Daoy (cell line): Measurements from ENCODE around the gene OTOP1. TPM values are rescaled to one million over a fixed set of nuclear protein-coding genes. Genes with fewer than 3 reads are reported as not detected.
"Not testable (repeated sequence)": the region's sequence is repeated elsewhere in the genome, so short reads cannot be mapped to it uniquely, and the experiment has no call there.

Experiments used
- DNase-seq: peaks from one replicate; pipeline ENCODE4 v3.0.0-alpha.2; 2015; ENCODE audit warnings: low read depth
- total RNA-seq: library from RNA; depleted of rRNA; stranded (reverse); fragments of >200 nt; shearing (Covaris generic); gene quantifications from 2 replicates; pipeline ENCODE4 v1.2.3, GENCODE V29; 2014; rRNA removed

OTOP1 gene, protein sequence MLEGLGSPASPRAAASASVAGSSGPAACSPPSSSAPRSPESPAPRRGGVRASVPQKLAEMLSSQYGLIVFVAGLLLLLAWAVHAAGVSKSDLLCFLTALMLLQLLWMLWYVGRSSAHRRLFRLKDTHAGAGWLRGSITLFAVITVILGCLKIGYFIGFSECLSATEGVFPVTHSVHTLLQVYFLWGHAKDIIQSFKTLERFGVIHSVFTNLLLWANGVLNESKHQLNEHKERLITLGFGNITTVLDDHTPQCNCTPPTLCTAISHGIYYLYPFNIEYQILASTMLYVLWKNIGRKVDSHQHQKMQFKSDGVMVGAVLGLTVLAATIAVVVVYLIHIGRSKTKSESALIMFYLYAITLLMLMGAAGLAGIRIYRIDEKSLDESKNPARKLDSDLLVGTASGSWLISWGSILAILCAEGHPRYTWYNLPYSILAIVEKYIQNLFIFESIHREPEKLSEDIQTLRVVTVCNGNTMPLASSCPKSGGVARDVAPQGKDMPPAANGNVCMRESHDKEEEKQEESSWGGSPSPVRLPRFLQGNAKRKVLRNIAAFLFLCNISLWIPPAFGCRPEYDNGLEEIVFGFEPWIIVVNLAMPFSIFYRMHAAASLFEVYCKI
- not detected in 2 replicates for total RNA-seq

DNA sequence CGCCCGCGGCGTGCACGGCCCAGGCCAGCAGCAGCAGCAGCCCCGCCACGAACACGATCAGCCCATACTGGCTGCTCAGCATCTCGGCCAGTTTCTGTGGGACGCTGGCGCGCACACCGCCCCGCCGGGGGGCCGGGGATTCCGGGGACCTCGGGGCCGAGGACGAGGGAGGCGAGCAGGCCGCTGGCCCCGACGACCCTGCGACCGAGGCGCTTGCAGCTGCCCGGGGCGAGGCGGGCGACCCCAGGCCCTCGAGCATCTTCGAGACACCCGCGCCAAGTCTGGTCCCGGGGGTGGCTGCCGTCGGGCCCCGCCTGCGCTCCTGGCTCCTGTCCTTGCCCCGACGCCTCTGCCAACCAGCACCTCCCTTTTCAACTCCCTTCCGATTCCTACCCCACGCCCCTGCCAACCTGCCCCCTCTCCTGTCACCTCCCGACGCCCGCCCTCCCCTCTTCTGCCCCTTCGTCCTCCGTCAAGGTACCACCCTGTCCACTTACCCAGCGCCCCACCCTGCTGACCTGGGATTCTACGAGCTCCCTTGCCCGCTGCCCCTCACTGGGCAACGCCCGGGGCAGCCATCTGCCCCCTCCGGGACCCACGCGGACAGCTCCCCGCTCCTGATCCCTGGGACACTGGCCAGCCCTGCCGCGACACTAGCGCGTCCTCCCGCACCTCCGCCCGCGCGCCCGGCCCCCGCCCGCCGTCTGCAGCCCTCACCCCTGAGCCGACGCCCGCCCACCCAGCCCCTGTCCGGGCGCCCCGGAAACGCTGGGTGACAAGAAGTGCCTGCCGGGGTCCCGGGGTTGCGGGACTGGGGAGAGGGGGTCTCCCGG lies at the start of gene OTOP1:
TSS of gene OTOP1 (minus strand) at position 324 of the 833 bp plus-strand sequence. CDS start at position 259, 65 bp downstream.
- DNase-seq = no peak

DNA sequence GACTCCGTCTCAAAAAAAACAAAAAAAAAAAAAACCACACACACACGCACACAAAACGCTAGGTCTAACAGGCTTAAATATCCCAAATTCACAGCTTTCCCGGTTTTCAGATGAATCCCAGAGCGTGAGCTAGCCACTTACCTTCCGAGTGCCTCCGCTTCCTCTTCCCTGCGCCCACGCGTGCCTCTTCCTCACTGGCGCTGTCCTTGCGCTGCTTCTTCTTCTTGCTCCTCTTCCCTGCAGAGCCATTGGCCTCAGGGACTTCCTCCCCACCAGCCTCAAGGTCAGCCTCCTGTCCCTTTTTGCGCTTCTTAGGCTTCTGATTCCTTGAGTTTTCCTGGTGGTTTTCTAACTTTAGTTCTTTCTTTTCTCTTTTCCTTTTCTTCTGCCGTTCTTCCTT lies 47.5 kb upstream of the OTOP1 start:
- no peak for DNase-seq

DNA sequence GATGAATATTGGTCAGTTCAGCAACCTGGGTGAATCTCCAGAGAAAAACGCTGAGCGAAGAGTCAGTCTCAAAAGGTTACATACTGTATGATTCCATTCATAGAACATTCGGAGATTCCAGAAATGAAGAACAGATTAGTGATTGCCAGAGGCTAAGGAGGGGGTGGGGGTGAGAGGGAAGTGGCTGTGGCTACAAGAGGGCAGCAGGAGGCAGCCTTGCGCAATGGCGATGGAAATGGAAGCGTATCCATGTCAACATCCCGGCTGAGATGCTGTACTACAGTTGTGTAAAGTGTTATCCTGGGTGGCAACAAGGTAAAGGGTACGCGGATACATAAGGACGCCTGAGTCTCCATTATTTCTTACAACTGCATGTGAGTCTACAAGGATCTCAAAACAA lies 45.2 kb upstream of the OTOP1 start:
- no peak for DNase-seq

DNA sequence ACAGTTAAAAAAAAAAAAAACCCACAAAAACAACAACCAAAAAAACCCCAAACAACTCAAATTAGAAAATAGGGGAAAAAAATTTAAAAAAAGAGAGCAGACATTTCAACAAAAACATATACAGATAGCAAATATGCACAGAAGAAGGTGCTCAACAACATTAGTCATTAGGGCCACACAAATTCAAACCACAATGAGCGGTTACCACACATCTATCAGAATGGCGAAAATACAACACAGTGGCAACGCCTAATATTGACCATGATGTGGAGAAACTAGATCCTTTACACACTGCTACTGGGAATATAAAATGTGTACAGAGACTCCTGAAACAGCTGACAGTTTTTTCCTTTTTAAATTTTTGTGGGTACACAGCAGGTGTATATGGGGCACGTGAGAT lies 43.8 kb upstream of the OTOP1 start:
- DNase-seq = peak; percentile 25

DNA sequence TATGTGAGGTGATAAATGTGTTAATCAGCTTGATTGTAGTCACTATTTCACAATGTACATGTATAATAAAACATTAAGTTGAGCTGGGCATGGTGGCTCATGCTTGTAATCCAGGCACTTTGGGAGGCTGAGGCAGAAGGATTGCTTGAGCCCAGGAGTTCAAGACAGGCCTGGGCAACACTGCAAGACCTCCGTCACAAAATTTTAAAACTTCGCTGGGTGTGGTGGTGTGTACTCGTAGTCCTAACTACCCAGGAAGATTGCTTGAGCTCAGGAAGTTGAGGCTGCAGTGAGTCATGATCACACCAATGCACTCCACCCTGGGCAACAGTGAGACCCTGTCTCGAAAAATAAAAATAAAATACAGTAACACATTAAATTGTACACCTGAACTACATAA lies 43.1 kb upstream of the OTOP1 start:
- DNase-seq = peak; percentile 57

DNA sequence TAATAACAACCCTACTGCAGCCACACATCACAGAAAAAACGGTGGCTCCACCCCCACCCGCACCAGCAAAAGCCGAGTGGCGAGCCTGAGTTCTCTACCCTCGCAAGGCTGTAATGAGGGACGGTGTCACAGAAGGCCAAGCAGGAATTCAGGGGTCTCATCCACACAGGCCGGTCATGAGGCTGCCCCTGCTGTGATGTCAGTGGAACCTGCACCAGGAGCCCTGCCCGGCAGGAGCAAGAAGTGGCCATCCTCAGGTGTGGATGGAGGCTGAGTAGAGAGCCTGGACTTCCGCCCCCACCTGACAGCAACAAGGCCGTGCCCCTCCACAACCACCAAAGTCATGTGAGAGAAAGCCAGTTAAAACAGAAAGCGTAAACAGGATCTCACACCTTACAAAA lies 42.6 kb upstream of the OTOP1 start:
- DNase-seq = no peak

DNA sequence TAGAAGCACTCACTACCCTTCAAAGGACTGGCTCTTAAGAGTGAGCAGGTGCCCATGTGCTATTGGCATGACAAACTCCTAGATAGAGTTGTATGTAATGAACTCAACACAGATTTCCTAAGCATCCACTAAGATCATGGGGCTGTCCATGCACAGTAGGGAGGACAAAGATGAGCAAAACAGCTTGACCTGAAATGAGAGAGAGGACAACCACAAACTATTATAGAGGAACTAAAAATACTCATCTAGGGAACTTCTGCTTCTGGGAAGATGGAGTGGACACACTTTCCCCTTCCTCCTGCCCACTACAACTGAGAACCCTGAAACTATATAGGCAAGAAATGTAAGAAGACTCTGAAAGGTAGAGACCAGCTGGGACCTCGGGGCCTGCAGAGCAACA lies 42.0 kb upstream of the OTOP1 start:
- no peak for DNase-seq

DNA sequence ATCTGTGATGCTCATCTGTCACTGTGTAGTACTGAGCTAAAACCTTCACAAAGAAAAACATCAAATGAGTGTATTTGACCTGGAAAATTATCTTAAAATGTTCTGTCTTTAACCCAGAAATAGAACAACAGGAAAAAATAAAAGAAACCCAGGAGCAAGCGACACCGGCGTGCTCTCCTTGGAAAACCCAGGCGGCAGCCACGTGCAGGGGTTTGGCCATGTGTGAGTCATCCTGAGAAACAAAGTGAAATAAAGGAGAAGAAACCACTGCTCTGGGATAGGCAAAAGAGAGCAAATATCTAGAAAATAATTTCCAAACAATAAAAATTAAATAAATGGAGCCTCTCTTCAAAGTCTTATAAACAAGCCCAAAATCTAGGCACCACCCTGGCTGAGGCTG lies 41.3 kb upstream of the OTOP1 start:
- peak; percentile 39 for DNase-seq

DNA sequence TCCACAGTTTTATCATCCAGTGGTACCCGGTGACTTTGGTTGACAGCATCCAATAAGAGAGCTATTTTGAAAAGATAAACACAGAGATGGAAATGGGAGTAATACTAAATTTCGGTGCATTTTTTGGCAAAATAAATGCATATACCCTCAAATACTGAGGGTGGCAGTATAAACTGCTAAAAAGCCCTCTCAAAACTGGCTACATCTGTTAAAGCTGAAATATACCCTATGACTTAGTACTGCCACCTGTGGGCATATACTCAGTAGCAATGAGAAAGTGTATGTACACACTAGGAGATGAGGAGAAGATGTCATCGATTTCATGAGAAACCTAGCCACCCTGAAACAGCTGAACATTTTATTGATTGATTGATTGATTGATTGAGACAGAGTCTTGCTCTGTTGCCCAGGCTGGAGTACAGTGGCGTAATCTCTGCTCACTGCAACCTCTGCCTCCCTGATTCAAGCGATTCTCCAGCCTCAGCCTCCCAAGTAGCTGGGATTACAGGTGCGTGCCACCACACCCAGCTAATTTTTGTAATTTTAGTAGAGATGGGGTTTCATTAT lies 33.5 kb upstream of the OTOP1 start:
- peak; percentile 37 for DNase-seq

DNA sequence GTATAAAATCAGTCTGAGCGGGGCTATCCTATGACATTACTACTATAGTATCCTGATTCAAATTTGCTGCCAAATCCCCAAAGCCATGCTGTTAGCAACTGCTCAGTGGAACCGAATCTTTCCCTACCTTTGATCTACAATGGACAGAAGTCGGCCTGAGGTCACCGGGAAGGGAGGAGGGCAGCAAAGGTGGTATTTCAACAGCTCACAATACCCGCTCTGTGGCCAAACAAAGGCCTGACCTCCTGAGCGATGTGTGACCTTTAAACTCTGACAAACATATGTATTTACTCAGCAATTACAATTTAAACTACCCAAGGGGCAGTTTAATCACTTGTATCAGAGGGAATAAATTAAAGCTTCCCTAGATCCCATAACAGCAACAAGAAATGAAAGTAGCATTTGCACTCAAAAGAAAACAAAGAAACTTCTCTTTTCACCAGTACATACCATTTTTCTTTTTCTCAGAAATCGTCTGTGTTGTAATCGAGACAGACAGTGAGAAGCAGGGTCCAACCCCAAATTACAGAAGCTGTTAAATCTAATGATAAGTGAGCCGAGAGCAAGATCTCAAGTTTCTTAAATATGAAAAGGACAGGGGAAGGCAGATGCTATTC lies 32.9 kb upstream of the OTOP1 start:
- no peak for DNase-seq

DNA sequence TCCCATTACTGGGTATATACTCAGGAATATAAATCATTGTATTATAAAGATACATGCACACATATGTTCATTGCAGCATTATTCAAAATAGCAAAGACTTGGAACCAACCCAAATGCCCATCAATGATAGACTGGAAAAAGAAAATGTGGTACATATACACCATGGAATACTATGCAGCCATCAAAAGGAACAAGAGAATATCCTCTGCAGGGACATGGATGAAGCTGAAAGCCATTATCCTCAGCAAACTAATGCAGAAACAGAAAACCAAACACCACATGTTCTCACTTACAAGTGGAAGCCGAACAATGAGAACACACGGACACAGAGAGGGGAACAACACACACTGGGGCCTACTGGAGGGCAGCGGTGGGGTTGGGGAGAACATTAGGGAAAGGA lies 31.0 kb upstream of the OTOP1 start:
- not testable (repeated sequence) for DNase-seq

DNA sequence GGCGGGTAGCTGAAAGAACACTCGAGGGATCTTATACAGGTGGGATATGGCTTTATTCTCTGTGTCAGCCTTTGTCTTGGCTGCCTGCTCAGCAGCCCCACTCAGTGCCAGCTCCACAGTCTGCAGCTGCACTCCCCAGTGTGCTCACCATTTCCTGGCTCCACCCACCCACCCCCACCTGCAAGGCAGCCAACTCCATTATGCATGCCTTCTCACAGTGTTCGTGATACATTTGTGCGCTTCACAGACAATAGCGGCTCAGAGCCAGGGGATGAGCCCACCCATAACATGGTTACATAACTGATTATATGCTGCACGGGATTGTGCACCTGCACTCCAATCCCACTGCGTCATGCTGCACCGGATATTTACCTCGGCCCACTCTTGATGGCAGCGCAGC lies 30.1 kb upstream of the OTOP1 start:
- DNase-seq = no peak

DNA sequence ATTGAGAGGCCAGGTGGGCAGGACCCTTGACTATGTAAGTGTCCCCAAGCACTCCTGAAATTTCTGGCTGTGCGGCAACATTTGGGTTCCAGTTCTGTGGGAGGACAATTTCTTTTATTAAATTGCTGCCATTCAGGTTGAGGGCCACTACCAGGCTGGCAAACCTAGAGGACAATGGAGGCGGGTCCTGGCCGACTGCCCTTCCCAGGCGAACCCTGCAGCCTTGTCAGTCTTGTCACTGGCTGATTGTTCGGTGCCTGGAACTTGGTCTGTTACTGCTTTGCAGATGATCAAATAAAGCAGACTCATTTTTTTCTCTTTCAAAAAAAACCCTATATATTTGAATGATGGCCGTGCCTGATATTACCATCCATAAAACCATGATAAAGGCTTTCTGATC lies 27.9 kb upstream of the OTOP1 start:
- DNase-seq = no peak

DNA sequence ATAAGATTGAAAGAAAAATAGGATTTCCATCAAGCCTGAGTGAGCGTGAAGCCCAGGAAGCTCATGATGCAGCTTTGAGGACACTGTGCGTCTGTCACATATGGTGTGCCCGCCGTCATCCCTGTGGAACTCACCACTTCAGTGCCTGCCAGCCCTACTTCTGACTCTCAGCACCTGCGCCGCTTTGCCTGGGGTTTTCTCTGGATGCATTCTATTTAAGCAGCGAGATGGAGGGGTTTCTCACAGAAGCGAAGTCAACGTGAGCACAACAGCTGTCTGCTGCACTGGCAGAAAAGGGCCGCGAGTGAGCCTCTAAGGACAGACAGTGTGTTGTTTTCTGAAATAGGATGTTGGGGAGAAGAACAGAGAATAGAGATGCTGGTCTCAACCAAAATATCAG lies 27.5 kb upstream of the OTOP1 start:
- no peak for DNase-seq

DNA sequence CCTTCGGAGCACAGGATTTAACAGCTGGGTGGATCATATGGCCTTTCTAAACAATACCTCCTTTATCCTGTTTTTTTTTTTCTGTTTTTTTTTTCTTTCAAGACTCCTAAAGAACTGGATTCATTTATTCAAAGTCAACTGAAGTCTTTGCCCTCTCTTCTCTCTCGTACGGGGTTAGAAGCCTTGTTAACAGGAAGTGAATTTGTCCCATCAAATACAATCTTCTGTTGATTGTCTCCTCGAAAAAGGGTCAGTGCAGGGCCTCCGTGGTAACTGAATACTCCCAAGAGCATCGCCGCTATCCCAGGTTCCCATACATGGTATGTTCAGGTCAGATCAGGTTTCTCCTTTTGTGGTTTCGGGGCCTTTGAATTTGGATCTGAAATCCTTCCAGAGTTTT lies 23.1 kb upstream of the OTOP1 start:
- DNase-seq = no peak

DNA sequence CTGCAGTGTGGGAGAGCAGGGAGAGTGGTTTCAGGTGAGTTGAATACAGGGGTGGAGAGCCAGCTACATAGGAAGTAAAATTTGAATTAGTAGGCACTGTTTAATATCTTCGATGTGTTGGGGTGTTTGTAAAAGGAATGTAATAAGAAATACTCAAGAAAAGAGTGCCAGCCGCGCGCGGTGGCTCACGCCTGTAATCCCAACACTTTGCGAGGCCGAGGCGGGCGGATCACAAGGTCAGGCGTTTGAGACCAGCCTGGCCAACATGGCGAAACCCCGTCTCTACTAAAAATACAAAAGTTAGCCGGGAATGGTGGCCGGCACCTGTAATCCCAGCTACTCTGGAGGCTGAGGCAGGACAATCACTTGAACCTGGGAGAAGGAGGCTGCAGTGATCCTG lies 22.6 kb upstream of the OTOP1 start:
- DNase-seq = not testable (repeated sequence)

DNA sequence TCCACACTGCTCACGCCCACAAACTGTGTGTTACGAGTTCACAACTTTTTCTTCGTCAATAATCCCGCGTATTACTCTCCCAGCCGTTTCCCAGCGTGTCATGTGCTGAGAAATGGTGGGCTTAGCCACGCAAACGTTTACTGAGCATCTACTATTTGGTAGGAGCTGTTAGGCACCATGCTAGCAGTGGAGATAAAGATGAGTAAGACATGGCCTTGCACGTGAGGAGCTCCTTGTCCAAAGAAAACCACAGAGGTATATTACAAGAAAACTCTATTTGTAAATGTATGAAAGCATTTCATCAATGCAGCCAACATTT lies 22.1 kb upstream of the OTOP1 start:
- no peak for DNase-seq

DNA sequence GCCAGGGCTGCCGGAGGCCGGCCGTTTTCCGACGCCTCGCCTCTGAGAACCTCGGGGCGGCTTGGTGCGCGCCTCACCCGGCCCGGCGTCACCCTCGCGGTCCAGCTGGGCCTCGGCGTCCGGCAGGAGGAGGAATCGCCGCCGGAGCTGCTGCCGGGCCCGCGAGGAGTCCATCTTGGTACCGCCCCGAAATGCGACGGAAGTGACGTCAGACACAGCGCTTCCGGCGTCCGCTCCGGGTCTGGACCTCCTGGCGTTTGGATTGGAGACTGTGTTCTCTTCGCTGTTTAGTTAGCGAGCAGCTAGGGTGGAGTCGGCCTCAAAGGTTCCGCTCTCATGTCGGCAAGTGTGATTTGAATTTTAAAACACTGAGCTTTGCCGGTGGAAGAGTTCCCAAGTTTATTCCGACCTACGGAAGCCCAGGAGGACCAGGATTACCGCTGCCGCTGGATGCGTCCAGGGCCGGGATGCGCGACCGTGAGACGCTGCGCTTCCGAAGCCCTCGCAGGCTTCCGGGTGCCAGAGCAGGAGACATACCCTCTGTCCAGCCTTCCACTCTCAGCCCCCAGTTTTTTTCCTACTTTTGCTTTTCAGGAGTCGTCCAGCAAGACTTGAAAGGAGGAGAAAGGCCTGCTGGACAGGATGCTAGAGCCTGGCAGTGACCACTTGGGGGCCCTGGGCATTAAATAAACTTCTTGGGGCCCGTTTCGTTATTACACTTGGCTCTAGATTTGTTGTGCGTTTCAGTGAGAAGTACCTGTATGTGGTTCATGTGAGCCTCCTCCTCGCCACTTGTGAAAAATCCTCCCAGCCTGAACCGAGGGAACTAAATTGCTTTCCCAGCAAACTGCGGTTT lies 21.5 kb upstream of the OTOP1 start, which contains the start of gene TMEM128:
TSS of gene TMEM128 (minus strand) at position 195 of the 856 bp plus-strand sequence. CDS start at position 174, 21 bp downstream.
- DNase-seq = peak; percentile 95

DNA sequence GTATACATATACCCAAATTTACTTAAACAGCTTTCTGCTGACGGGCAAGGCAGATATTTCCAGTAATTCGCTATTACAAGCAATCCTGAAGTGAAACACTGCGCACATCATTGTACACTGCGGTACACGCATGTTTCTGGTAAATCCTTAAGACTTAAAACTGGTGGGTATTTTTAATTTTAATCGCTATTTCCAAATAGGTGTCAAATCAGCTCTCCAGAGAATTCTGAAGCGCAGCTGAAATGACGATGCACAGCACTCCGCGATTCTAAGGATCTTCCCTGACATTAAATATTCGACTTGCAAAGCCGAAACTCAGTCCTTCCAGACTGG lies 20.9 kb upstream of the OTOP1 start:
- no peak for DNase-seq

DNA sequence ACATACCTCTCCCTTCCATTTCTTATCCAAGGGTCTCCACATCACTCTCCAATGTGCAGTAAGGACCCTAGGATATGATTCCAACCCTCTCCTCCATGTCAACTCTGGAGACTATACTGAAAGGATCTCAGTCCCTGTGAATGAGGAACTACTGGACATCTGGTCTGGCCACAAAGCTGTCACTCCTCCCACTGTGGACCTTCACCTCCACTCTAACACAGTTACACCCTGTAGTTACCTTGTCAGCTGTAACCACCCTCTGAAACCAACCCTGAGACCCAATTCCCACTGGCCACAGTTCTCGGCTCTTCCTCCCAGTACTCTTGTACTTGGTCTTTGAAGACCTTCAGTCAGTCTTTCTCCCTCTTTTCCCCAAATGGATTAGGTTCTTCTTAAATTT lies 18.4 kb upstream of the OTOP1 start:
- DNase-seq = no peak

DNA sequence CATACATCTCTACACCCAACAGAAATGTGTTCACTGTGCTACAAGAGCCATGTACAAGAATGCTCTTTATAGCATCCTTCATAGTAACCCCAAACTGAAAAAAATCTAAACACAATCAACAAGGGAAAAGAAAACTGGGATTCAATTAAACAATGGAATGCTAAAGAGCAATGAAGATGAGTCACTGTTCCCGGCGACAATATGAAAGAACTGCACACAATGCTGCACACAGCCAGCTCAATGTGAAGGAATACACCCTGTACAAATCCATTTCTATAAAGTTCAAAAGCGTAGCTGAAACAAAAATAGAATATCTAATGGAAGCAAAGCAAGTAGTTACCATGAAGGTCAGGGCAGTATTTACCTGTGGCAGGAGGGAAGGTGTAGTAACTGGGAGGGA lies 12.8 kb upstream of the OTOP1 start:
- not testable (repeated sequence) for DNase-seq
